HEK293 (cell line): Measurements from ENCODE around the gene C2orf42.

ENCODE experiments used
- CTCF ChIA-PET: fragments of 350-600 bp; formaldehyde crosslinking; extraction: SDS; loops from one replicate; lab custom pipeline; 2021; ENCODE audit warnings: antibody characterized with exemption; lab: Yijun Ruan, JAX
- POLR2A ChIA-PET: fragments of 300-600 bp; formaldehyde crosslinking; extraction: SDS; loops from one replicate; lab custom pipeline; 2020; ENCODE audit warnings: antibody characterized with exemption, inconsistent platforms; lab: Yijun Ruan, JAX
- H3K27ac ChIP-seq: fragments of 200-500 bp; sonication (Bioruptor generic); 2 replicates; pipeline ENCODE4 v1.5.1; 2014; ENCODE audit warnings: low read depth, low read length, control low read depth, inconsistent platforms; ENCODE audit errors: extremely low read depth
- H3K36me3 ChIP-seq, 2 experiments: fragments of 200-500 bp in 1 of 2; sonication (Bioruptor generic) in 1 of 2; 1 replicate in 1 of 2; 2 replicates in 1 of 2; pipeline ENCODE4 v1.5.1; 2014 to 2017; ENCODE audit warnings: inconsistent platforms in 2 of 2, low read length in 2 of 2; ENCODE audit not compliant: control insufficient read depth in 2 of 2, insufficient read depth in 1 of 2
- H3K4me1 ChIP-seq: fragments of 200-500 bp; sonication (Bioruptor generic); 2 replicates; pipeline ENCODE4 v1.5.1; 2014; ENCODE audit warnings: mild to moderate bottlenecking, low read length, inconsistent platforms; ENCODE audit not compliant: control insufficient read depth, insufficient read depth
- H3K4me3 ChIP-seq: 2 replicates; pipeline ENCODE4 v1.5.1; 2011; ENCODE audit warnings: low read depth, mild to moderate bottlenecking, control low read depth, low read length, moderate library complexity
- H3K9me3 ChIP-seq: fragments of 200-500 bp; sonication (Bioruptor generic); 2 replicates; pipeline ENCODE4 v1.5.1; 2014; ENCODE audit warnings: low read depth, low read length, inconsistent platforms; ENCODE audit not compliant: control insufficient read depth, insufficient read depth
- ATF2 ChIP-seq: fragments of 450-650 bp; formaldehyde crosslinking; IDR thresholded peaks from 2 replicates; pipeline ENCODE4 v1.5.1; 2016; ENCODE audit warnings: missing biosample characterization, missing genetic modification characterization, low read depth
- BCL11A ChIP-seq: fragments of 450-650 bp; formaldehyde crosslinking; IDR thresholded peaks from 2 replicates; pipeline ENCODE4 v1.5.1; 2016; ENCODE audit warnings: low read depth, missing biosample characterization, missing genetic modification characterization
- INSM2 ChIP-seq: fragments of 450-650 bp; formaldehyde crosslinking; IDR thresholded peaks from 2 replicates; pipeline ENCODE4 v1.5.1; 2016; ENCODE audit warnings: missing biosample characterization, missing genetic modification characterization
- MZF1 ChIP-seq: fragments of 450-650 bp; formaldehyde crosslinking; IDR thresholded peaks from 2 replicates; pipeline ENCODE4 v1.5.1; 2017; ENCODE audit warnings: missing biosample characterization, missing genetic modification characterization, borderline replicate concordance
- PATZ1 ChIP-seq: fragments of 450-650 bp; formaldehyde crosslinking; IDR thresholded peaks from 2 replicates; pipeline ENCODE4 v1.5.1; 2016; ENCODE audit warnings: missing biosample characterization, missing genetic modification characterization
- PRDM2 ChIP-seq: fragments of 450-650 bp; formaldehyde crosslinking; IDR thresholded peaks from 2 replicates; pipeline ENCODE4 v1.5.1; 2016; ENCODE audit warnings: missing biosample characterization, missing genetic modification characterization, borderline replicate concordance
- YY2 ChIP-seq: fragments of 450-650 bp; formaldehyde crosslinking; IDR thresholded peaks from 2 replicates; pipeline ENCODE4 v1.5.1; 2016; ENCODE audit warnings: missing biosample characterization, missing genetic modification characterization
- ZBTB11 ChIP-seq: fragments of 450-650 bp; formaldehyde crosslinking; conservative IDR thresholded peaks from 2 replicates; pipeline ENCODE4 v1.5.1; 2016; ENCODE audit warnings: low read depth, missing biosample characterization, missing genetic modification characterization
- ZBTB8A ChIP-seq: fragments of 450-650 bp; formaldehyde crosslinking; IDR thresholded peaks from 2 replicates; pipeline ENCODE4 v1.5.1; 2016; ENCODE audit warnings: missing biosample characterization, missing genetic modification characterization
- ZNF140 ChIP-seq: fragments of 450-650 bp; formaldehyde crosslinking; IDR thresholded peaks from 2 replicates; pipeline ENCODE4 v1.5.1; 2016; ENCODE audit warnings: missing biosample characterization, missing genetic modification characterization
- ZNF157 ChIP-seq: fragments of 450-650 bp; formaldehyde crosslinking; IDR thresholded peaks from 2 replicates; pipeline ENCODE4 v1.5.1; 2016; ENCODE audit warnings: missing biosample characterization, missing genetic modification characterization
- ZNF16 ChIP-seq: fragments of 450-650 bp; formaldehyde crosslinking; IDR thresholded peaks from 2 replicates; pipeline ENCODE4 v1.5.1; 2016; ENCODE audit warnings: low read depth, missing biosample characterization, missing genetic modification characterization
- ZNF184 ChIP-seq: fragments of 450-650 bp; IDR thresholded peaks from 2 replicates; pipeline ENCODE4 v1.5.1; 2018; ENCODE audit warnings: missing biosample characterization, mild to moderate bottlenecking, missing genetic modification characterization
- ZNF366 ChIP-seq: fragments of 450-650 bp; formaldehyde crosslinking; conservative IDR thresholded peaks from 2 replicates; pipeline ENCODE4 v1.5.1; 2016; ENCODE audit warnings: missing biosample characterization, missing genetic modification characterization
- ZNF433 ChIP-seq: fragments of 450-650 bp; formaldehyde crosslinking; IDR thresholded peaks from 2 replicates; pipeline ENCODE4 v1.5.1; 2016; ENCODE audit warnings: missing biosample characterization, missing genetic modification characterization, low read depth
- ZNF513 ChIP-seq: fragments of 450-650 bp; IDR thresholded peaks from 2 replicates; pipeline ENCODE4 v1.5.1; 2018; ENCODE audit warnings: missing biosample characterization, missing genetic modification characterization
- ZNF544 ChIP-seq: fragments of 450-650 bp; formaldehyde crosslinking; IDR thresholded peaks from 2 replicates; pipeline ENCODE4 v1.5.0; 2017; ENCODE audit warnings: missing biosample characterization, missing genetic modification characterization
- ZNF561 ChIP-seq: fragments of 450-650 bp; IDR thresholded peaks from 2 replicates; pipeline ENCODE4 v1.5.1; 2018; ENCODE audit warnings: missing biosample characterization, missing genetic modification characterization, borderline replicate concordance
- ZNF610 ChIP-seq: fragments of 450-650 bp; formaldehyde crosslinking; IDR thresholded peaks from 2 replicates; pipeline ENCODE4 v1.5.1; 2016; ENCODE audit warnings: missing biosample characterization, missing genetic modification characterization, borderline replicate concordance
- ZNF704 ChIP-seq: fragments of 450-650 bp; formaldehyde crosslinking; IDR thresholded peaks from 2 replicates; pipeline ENCODE4 v1.5.1; 2016; ENCODE audit warnings: missing biosample characterization, missing genetic modification characterization

The C2orf42 gene

GRCh38 chr2:70181363-70181956 lies 9.4 kb downstream of the C2orf42 start:
- Histone ChIP-seq H3K9me3 (no peaks in the 10 kb centered on the region), H3K4me3 (no peak overlapping the region), H3K4me1 (no peaks in the 10 kb centered on the region), H3K27ac (no peak overlapping the region), H3K36me3 (peaks cover 31 to 38% of the 10 kb centered on the region in 2 experiments)
- CTCF ChIA-PET: no interaction called here
- POLR2A ChIA-PET: interaction anchor here (0.6 to 2.9 kb wide), 2 partner anchors 9 to 116 kb away, joined by 5 to 13 read pairs; partner anchors contain the start of gene C2orf42
- no peak for TF ChIP-seq ZNF157 (tag by site-specific recombination)
- no peak for TF ChIP-seq ZNF561 (tag by site-specific recombination)
- TF ChIP-seq ZBTB11 (tag by site-specific recombination): no peak
- TF ChIP-seq ZNF610 (tag by site-specific recombination): no peak
- TF ChIP-seq MZF1 (tag by site-specific recombination): no peak
- TF ChIP-seq BCL11A (tag by site-specific recombination): no peak
- no peak for TF ChIP-seq ZNF366
- TF ChIP-seq ZNF704 (tag by site-specific recombination): no peak
- no peak for TF ChIP-seq ZNF513
- no peak for TF ChIP-seq ZBTB8A (tag by site-specific recombination)
- TF ChIP-seq ATF2 (tag by site-specific recombination): no peak
- TF ChIP-seq PRDM2 (tag by site-specific recombination): no peak
- no peak for TF ChIP-seq PATZ1 (tag by site-specific recombination)
- TF ChIP-seq ZNF544 (tag by site-specific recombination): no peak
- TF ChIP-seq YY2 (tag by site-specific recombination): no peak
- no peak for TF ChIP-seq ZNF433 (tag by site-specific recombination)
- no peak for TF ChIP-seq INSM2 (tag by site-specific recombination)
- TF ChIP-seq ZNF16: no peak
- no peak for TF ChIP-seq ZNF140 (tag by site-specific recombination)
- no peak for TF ChIP-seq ZNF184 (tag by site-specific recombination)
